GM23338 (cell line): ENCODE data around the gene ATF6. TPM values are rescaled to one million over a fixed set of nuclear protein-coding genes. Genes with fewer than 3 reads are reported as not detected.

Source experiments
- ATAC-seq: fragments of 200-7000 bp; cut with Tn5 transposase; 3 replicates; pipeline ENCODE4 v1.9.1; 2020
- DNase-seq: peaks from one replicate; pipeline ENCODE4 v3.0.0-alpha.2; 2015; ENCODE audit warnings: low spot score
- H2AFZ ChIP-seq: fragments of 200-600 bp; sonication (generic); 2 replicates; pipeline ENCODE4 v1.8.0; 2016; ENCODE audit warnings: antibody characterized with exemption, mild to moderate bottlenecking, moderate library complexity
- H3F3A ChIP-seq: fragments of 200-600 bp; sonication (generic); replicated peaks from 2 replicates; pipeline ENCODE4 v1.8.0; 2017; ENCODE audit warnings: antibody characterized with exemption, mixed run types, low read depth
- H3K27ac ChIP-seq: fragments of 200-600 bp; sonication (generic); 2 replicates; pipeline ENCODE4 v1.6.1; 2016; ENCODE audit warnings: low read depth
- H3K27me3 ChIP-seq: fragments of 200-600 bp; sonication (generic); 2 replicates; pipeline ENCODE4 v1.8.0; 2016; ENCODE audit warnings: mild to moderate bottlenecking, mixed run types, moderate library complexity; ENCODE audit not compliant: insufficient read depth
- H3K36me3 ChIP-seq: fragments of 200-600 bp; sonication (generic); 2 replicates; pipeline ENCODE4 v1.8.0; 2016; ENCODE audit warnings: mild to moderate bottlenecking; ENCODE audit not compliant: insufficient read depth
- H3K4me1 ChIP-seq: fragments of 200-600 bp; sonication (generic); 2 replicates; pipeline ENCODE4 v1.8.0; 2016; ENCODE audit warnings: mild to moderate bottlenecking, moderate library complexity; ENCODE audit not compliant: insufficient read depth
- H3K4me2 ChIP-seq: fragments of 200-600 bp; sonication (generic); 2 replicates; pipeline ENCODE4 v1.7.1; 2017; ENCODE audit warnings: mixed run types
- H3K4me3 ChIP-seq: fragments of 200-600 bp; sonication (generic); 2 replicates; pipeline ENCODE4 v1.6.1; 2016; ENCODE audit warnings: mixed run types
- H3K79me2 ChIP-seq: fragments of 200-600 bp; sonication (generic); replicated peaks from 2 replicates; pipeline ENCODE4 v1.8.0; 2017; ENCODE audit warnings: mild to moderate bottlenecking; ENCODE audit not compliant: insufficient read depth
- H3K9me2 ChIP-seq: fragments of 200-600 bp; sonication (generic); 2 replicates; pipeline ENCODE4 v1.8.0; 2017; ENCODE audit not compliant: insufficient read depth
- H4K20me1 ChIP-seq: fragments of 200-600 bp; sonication (generic); replicated peaks from 2 replicates; pipeline ENCODE4 v1.8.0; 2017; ENCODE audit warnings: mild to moderate bottlenecking; ENCODE audit not compliant: insufficient read depth
- H3K27ac Mint-ChIP-seq: 2 replicates; pipeline ENCODE4 v1.8.0; 2020; ENCODE audit warnings: inconsistent platforms, mild to moderate bottlenecking, moderate library complexity, mixed read lengths
- H3K27me3 Mint-ChIP-seq: 3 replicates; pipeline ENCODE4 v1.8.0; 2022; ENCODE audit warnings: low read depth, mild to moderate bottlenecking, moderate library complexity, mixed read lengths, inconsistent platforms; ENCODE audit not compliant: insufficient read depth, poor library complexity
- H3K36me3 Mint-ChIP-seq: 3 replicates; pipeline ENCODE4 v1.8.0; 2021; ENCODE audit warnings: low read depth, mild to moderate bottlenecking, inconsistent platforms, moderate library complexity, mixed read lengths
- H3K4me1 Mint-ChIP-seq: 3 replicates; pipeline ENCODE4 v1.8.0; 2020; ENCODE audit warnings: mild to moderate bottlenecking, inconsistent platforms, mixed read lengths
- H3K4me3 Mint-ChIP-seq: 3 replicates; pipeline ENCODE4 v1.8.0; 2021; ENCODE audit warnings: moderate library complexity, mild to moderate bottlenecking, inconsistent platforms, mixed read lengths
- H3K9me3 Mint-ChIP-seq: 3 replicates; pipeline ENCODE4 v1.8.0; 2020; ENCODE audit warnings: moderate library complexity, mild to moderate bottlenecking, inconsistent platforms, mixed read lengths
- CREB1 ChIP-seq: fragments of 250-450 bp; sonication (Bioruptor Pico); IDR thresholded peaks from 2 replicates; pipeline ENCODE4 v1.5.0; 2020; ENCODE audit warnings: low read depth, mild to moderate bottlenecking, moderate library complexity
- ETS1 ChIP-seq: IDR thresholded peaks from 2 replicates; pipeline ENCODE4 v1.6.1; 2016; ENCODE audit warnings: antibody characterized with exemption
- EZH2 ChIP-seq: fragments of 200-600 bp; sonication (generic); IDR thresholded peaks from one replicate; pipeline ENCODE4 v1.8.0; 2017; ENCODE audit warnings: antibody characterized with exemption, mild to moderate bottlenecking, low read depth; ENCODE audit not compliant: unreplicated experiment
- EZH2phosphoT487 ChIP-seq: fragments of 200-600 bp; sonication (generic); IDR thresholded peaks from one replicate; pipeline ENCODE4 v1.8.1; 2018; ENCODE audit warnings: antibody characterized with exemption; ENCODE audit not compliant: unreplicated experiment
- JUNB ChIP-seq: IDR thresholded peaks from one replicate; pipeline ENCODE4 v1.6.1; 2016; ENCODE audit warnings: antibody characterized with exemption; ENCODE audit not compliant: unreplicated experiment
- NANOG ChIP-seq: IDR thresholded peaks from 2 replicates; pipeline ENCODE4 v1.6.1; 2016; ENCODE audit warnings: antibody characterized with exemption, borderline replicate concordance
- POLR2AphosphoS5 ChIP-seq: IDR thresholded peaks from 2 replicates; pipeline ENCODE4 v1.6.1; 2016; ENCODE audit warnings: antibody characterized with exemption, low read depth
- STAT1 ChIP-seq: IDR thresholded peaks from one replicate; pipeline ENCODE4 v1.6.1; 2016; ENCODE audit warnings: antibody characterized with exemption; ENCODE audit not compliant: unreplicated experiment
- ZNF114 ChIP-seq: fragments of 250-450 bp; sonication (Bioruptor Pico); IDR thresholded peaks from 2 replicates; pipeline ENCODE4 v1.5.0; 2020; ENCODE audit warnings: mild to moderate bottlenecking, moderate library complexity
- ZNF331 ChIP-seq: fragments of 250-450 bp; sonication (Bioruptor Pico); IDR thresholded peaks from 2 replicates; pipeline ENCODE4 v1.5.0; 2020; ENCODE audit warnings: low read depth, mild to moderate bottlenecking, moderate library complexity
- ZNF462 ChIP-seq: fragments of 250-450 bp; sonication (Bioruptor Pico); IDR thresholded peaks from 2 replicates; pipeline ENCODE4 v1.5.0; 2020; ENCODE audit warnings: mild to moderate bottlenecking, moderate library complexity
- polyA plus RNA-seq: library from polyadenylated mRNA; unstranded; fragments of >200 nt; fragmentation: Nextera tagmentation; extraction: Ambion mirVana; gene quantifications from 2 replicates; pipeline ENCODE4 v1.2.1, GENCODE V29; 2016
- total RNA-seq: library from RNA; depleted of rRNA; stranded (reverse); fragments of >200 nt; shearing (Covaris generic); gene quantifications from 2 replicates; pipeline ENCODE4 v1.2.3, GENCODE V29; 2014
- TF ChIP-seq, protein P1 (sequence below), 2 experiments: fragments of 200-600 bp in 1 of 2; sonication (generic) in 1 of 2; conservative IDR thresholded peaks; 2 replicates each; pipeline versions ENCODE4 v1.5.1 to v1.6.1; 2016 to 2017; ENCODE audit warnings: antibody characterized with exemption in 2 of 2, low read depth in 2 of 2, mild to moderate bottlenecking in 2 of 2, moderate library complexity in 1 of 2
- TF ChIP-seq, protein P2 (sequence below): IDR thresholded peaks from one replicate; pipeline ENCODE4 v1.6.1; 2018; ENCODE audit warnings: antibody characterized with exemption; ENCODE audit not compliant: unreplicated experiment

The ATF6 gene
- total and polyA plus RNA-seq, 2 experiments from 2014 or later = 5.0 to 13.5 TPM

DNA sequence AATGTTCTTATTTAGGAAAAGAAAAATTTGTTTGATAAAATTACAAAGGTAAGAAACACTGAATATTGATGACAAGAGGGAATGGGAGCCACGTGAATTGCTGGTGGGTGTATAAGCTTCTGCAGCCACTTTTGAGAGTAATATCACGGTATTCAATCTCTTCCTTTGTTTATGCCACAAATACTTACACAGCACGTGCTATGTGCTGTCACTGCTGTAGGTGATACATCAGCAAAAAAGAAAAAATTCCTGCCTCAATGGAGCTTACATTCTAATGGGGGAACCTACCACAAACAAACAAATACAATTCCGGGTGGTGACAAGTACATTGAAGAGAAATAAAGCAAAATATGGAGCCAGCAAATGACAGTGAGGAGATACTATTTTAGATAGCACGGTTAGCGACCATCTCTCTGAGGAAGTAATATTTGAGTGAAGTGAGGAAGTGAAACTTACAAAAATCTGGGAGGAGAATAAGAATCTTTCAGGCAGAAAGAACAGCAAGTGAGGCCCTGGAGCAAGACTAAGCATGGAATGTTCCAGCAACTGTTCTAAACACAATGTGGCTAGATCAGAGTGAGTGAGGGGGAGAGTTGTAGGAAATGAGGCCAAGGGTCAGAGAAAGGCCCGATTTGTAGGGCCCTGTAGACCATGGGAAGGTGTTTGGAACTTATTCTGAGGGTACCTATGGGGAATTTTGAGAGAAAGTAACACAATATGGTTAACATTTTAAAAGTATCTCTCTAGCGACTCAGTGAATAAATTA lies 47.4 kb upstream of the ATF6 start:
- Mint-ChIP-seq H3K27ac (no peak overlapping the region), H3K36me3 (no peaks in the 10 kb centered on the region), H3K4me3 (no peak overlapping the region), H3K27me3 (peaks cover 8% of the 10 kb centered on the region), H3K9me3 (no peaks in the 10 kb centered on the region), H3K4me1 (no peaks in the 10 kb centered on the region; the same call in 1 of the 3 replicates)
- H4K20me1 ChIP-seq = no peaks in the 10 kb centered on the region
- H3K4me1 ChIP-seq = no peaks in the 10 kb centered on the region
- H3K9me2 ChIP-seq = 0 out of 2 replicates have a peak, but pooled peaks cover 2% of the 10 kb centered on the region
- no peak for TF ChIP-seq POLR2AphosphoS5
- TF ChIP-seq EZH2 = no peak
- TF ChIP-seq ZNF331 (CRISPR knock-in tag) = no peak
- TF ChIP-seq CREB1 (CRISPR knock-in tag) = no peak
- no peak for TF ChIP-seq ETS1
- TF ChIP-seq, protein P1, sequence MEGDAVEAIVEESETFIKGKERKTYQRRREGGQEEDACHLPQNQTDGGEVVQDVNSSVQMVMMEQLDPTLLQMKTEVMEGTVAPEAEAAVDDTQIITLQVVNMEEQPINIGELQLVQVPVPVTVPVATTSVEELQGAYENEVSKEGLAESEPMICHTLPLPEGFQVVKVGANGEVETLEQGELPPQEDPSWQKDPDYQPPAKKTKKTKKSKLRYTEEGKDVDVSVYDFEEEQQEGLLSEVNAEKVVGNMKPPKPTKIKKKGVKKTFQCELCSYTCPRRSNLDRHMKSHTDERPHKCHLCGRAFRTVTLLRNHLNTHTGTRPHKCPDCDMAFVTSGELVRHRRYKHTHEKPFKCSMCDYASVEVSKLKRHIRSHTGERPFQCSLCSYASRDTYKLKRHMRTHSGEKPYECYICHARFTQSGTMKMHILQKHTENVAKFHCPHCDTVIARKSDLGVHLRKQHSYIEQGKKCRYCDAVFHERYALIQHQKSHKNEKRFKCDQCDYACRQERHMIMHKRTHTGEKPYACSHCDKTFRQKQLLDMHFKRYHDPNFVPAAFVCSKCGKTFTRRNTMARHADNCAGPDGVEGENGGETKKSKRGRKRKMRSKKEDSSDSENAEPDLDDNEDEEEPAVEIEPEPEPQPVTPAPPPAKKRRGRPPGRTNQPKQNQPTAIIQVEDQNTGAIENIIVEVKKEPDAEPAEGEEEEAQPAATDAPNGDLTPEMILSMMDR (conservative IDR thresholded peaks at IDR 0.05; ENCODE audit: low read depth in 2 of 2) = no peak
- no peak for TF ChIP-seq ZNF462 (CRISPR knock-in tag)
- TF ChIP-seq STAT1 = no peak
- no peak for TF ChIP-seq NANOG
- TF ChIP-seq EZH2phosphoT487 = no peak
- TF ChIP-seq, protein P2, sequence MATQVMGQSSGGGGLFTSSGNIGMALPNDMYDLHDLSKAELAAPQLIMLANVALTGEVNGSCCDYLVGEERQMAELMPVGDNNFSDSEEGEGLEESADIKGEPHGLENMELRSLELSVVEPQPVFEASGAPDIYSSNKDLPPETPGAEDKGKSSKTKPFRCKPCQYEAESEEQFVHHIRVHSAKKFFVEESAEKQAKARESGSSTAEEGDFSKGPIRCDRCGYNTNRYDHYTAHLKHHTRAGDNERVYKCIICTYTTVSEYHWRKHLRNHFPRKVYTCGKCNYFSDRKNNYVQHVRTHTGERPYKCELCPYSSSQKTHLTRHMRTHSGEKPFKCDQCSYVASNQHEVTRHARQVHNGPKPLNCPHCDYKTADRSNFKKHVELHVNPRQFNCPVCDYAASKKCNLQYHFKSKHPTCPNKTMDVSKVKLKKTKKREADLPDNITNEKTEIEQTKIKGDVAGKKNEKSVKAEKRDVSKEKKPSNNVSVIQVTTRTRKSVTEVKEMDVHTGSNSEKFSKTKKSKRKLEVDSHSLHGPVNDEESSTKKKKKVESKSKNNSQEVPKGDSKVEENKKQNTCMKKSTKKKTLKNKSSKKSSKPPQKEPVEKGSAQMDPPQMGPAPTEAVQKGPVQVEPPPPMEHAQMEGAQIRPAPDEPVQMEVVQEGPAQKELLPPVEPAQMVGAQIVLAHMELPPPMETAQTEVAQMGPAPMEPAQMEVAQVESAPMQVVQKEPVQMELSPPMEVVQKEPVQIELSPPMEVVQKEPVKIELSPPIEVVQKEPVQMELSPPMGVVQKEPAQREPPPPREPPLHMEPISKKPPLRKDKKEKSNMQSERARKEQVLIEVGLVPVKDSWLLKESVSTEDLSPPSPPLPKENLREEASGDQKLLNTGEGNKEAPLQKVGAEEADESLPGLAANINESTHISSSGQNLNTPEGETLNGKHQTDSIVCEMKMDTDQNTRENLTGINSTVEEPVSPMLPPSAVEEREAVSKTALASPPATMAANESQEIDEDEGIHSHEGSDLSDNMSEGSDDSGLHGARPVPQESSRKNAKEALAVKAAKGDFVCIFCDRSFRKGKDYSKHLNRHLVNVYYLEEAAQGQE = no peak
- TF ChIP-seq JUNB = no peak
- TF ChIP-seq ZNF114 (CRISPR knock-in tag) = no peak
- H3K27me3 ChIP-seq = peaks cover 10% of the 10 kb centered on the region; the same call in 1 of the 2 replicates
- H3K27ac ChIP-seq = no peak overlapping the region
- H3K36me3 ChIP-seq = no peaks in the 10 kb centered on the region
- ATAC-seq = no peak
- H3K4me3 ChIP-seq = no peak overlapping the region
- no peak overlapping the region for H3K4me2 ChIP-seq
- no peaks in the 10 kb centered on the region for H3F3A ChIP-seq
- H3K79me2 ChIP-seq = no peaks in the 10 kb centered on the region
- no peak for DNase-seq
- peak overlapping the region; percentile 33; the same call in 1 of the 2 replicates for H2AFZ ChIP-seq
